ENCODE data around the gene LRATD1.

Gene LRATD1

GRCh38 chr2:14634182-14634488, 1.6 kb downstream of the LRATD1 start:
- no peak for DNase-seq

- peak; percentile 14 to 65 for DNase-seq
Measured at GRCh38 chr2:14634489-14635390, 2.2 kb downstream of the LRATD1 start.

DNA sequence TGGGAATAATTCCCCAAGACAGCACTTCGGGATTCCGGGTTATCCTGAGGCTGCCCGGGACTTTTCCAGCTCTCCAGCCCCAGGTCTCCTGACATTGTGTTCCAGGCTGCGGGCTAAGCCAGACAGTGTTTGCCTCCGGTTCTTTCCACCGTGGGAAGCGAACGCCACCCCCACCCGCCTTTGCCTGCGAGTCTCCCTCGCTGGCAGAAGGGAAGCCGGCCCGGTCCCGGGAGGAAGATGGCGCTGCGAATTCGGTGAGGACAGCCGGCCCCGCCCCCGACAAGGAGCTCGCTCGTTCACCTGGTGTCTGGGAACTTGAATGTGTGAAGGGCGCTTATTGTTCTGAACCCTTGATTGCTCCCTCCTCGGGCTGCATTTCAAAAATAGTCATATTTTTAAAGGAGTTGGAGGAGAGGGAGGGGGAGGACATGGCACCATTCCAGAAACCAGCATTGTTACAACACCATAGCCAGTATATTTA, 2.9 kb downstream of the LRATD1 start:
- peak; percentile 19 to 55 for DNase-seq

- no peak for DNase-seq
Measured at GRCh38 chr2:14638488-14638887, 6.0 kb downstream of the LRATD1 start.

GRCh38 chr2:14641116-14641515, 8.6 kb downstream of the LRATD1 start:
- DNase-seq: no peak

DNA sequence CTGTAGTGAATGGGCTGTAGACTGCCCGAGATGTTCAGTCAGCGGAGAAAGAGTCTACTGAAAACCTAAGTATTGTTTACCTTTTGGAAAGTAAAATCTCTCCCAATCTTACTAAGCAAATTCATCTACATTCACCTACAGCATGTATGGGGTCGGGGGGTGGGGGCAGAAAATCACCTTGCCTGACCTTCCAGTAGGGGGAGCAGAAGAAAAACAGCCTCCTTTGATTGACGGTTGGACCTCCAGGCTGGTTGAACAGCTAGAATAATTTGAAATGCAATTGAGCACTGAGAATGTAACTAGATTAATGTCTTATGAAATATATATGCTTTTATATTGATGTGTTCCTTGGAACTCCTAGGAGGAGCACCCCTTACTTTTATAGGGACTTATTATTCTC, 10.0 kb downstream of the LRATD1 start:
- DNase-seq: no peak

- DNase-seq: no peak
Measured at GRCh38 chr2:14647714-14648113, 15.2 kb downstream of the LRATD1 start.

DNA sequence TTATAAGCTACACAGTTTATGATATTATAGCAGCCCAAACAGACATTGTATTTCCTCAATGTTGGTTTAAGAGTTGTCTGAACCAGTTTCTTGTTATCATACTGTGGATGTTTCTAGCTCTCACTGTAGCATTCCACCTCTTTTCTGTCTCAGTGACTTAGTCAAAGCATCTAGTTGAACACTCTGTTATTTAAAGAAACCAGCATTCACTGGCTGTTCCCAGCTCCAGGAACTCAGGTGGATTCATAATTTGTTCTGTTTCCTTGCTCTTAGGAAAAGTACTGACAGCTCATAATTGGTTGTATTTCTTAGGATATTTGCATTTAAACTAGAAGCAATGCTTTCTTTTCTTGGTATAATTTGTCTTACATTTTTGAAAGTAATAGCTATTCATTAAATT, 17.5 kb downstream of the LRATD1 start:
- no peak for DNase-seq

- DNase-seq: no peak
Measured at GRCh38 chr2:14654835-14655282, 22.3 kb downstream of the LRATD1 start.

- no peak for DNase-seq
Measured at GRCh38 chr2:14656146-14656545, 23.6 kb downstream of the LRATD1 start.

GRCh38 chr2:14661163-14661562, 28.6 kb downstream of the LRATD1 start:
- no peak for DNase-seq

GRCh38 chr2:14673351-14673875, 40.9 kb downstream of the LRATD1 start:
- peak in 1 of 2 experiments; percentile 1 for DNase-seq

GRCh38 chr2:14675489-14675888, 43.0 kb downstream of the LRATD1 start:
- DNase-seq: no peak

DNA sequence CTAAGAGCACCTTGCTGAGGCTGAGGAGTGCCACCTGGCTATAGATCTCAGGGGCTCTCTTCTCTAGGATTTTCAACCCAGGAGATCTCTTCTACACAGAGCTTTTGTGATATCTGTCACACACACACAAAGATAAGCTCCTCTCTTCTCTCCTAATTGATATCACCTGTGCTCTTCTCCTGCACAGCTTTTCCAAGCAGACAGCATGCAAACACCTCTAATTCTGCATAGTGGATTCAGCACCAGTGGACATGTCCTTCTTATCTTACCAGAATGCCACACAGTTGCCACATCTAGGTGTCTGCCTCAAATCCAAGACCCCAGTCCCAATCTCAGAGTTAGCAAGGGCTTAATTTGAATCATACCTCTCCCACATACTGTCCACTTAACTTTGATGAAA, 43.9 kb downstream of the LRATD1 start:
- no peak for DNase-seq

DNA sequence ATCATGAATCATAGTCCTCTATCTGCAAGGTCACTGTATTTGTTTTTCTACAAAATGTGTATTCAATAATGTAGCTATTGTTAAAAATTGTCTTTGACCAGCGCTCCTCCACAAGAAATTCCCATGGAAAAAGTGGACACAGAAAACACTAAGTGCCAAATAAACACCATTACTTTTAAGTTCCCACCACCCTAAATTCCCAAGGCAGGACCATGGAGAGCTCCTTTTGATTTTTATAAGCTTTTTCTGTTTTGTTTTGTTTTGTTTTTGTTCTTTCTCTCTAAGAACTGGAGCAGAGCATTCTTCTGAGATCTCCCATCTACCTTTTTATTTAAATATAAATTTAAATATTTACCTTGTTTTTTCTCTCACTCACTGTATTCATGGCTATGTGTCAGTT, 44.5 kb downstream of the LRATD1 start:
- no peak for DNase-seq

DNA sequence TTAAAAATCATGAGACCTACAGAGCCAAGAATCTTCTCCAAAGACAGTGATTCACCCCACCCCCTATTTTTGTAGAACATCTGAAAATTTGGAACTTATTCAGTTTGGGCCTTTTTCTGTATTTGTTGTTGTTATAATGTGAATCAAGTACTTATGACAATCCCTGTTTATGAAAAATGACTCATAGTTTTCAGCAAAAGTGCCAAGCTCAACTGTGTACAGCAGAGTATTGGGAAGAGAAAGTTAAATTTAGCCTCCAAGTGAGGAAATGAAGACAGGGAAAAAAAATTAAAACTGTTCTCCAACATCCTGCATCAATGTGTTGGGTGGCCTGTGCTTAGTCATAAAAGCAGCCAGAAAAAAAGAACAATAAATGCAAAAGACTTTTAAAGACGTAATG, 46.2 kb downstream of the LRATD1 start:
- DNase-seq: peak in 1 of 2 experiments; percentile 1

DNA sequence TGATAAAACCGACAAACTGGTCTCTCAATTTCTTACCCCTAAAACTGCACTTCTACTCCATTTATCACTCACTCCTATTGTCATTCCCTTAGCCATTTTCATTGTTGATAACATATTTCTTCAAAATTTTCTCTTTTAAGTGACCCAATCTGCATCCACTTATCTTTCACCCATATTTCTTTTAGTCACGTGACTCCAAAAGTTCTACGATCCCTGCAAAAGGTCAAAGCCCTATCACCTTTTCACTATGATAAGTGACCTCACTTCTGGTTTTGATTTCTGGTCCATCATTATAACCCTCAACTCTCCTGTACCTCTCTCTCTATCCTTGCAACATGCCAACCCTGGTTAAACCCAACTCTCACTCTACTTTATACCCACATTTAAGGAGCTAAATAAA, 49.1 kb downstream of the LRATD1 start:
- no peak for DNase-seq
